Endothelial cell of umbilical vein (primary cell): ENCODE measurements around the gene EXOC6.

ENCODE experiments used
- CTCF ChIP-seq, 2 donors: IDR thresholded peaks; 1 replicate in 1 of 2; 2 replicates in 1 of 2; pipeline ENCODE4 v1.5.1; 2011; ENCODE audit warnings: low read length in 2 of 2, mild to moderate bottlenecking in 2 of 2, moderate library complexity in 2 of 2, control low read depth in 1 of 2, inconsistent platforms in 1 of 2, low read depth in 1 of 2; ENCODE audit not compliant: insufficient read depth in 1 of 2; ENCODE audit errors: extremely low read depth in 1 of 2
- EZH2 ChIP-seq: IDR thresholded peaks from 2 replicates; pipeline ENCODE4 v1.6.1; 2012; ENCODE audit warnings: borderline replicate concordance, low read depth, mild to moderate bottlenecking, moderate library complexity, low read length, inconsistent platforms; ENCODE audit not compliant: severe bottlenecking
- POLR2A ChIP-seq: IDR thresholded peaks from 2 replicates; pipeline ENCODE4 v1.6.1; 2012; ENCODE audit warnings: low read depth, mild to moderate bottlenecking, control low read depth, low read length
- TF ChIP-seq, protein P1 (sequence below): IDR thresholded peaks from 2 replicates; pipeline ENCODE4 v1.6.1; 2011; ENCODE audit not compliant: insufficient read depth, insufficient read length

GRCh38 chr10:93060887-93061593 is 212.7 kb downstream of the EXOC6 start:
- TF ChIP-seq EZH2 (no peak), POLR2A (no peak), CTCF (IDR thresholded peaks at IDR 0.05; ENCODE audit: extremely low read depth in 1 of 2, insufficient read depth in 1 of 2, low read depth in 1 of 2, low read length in 2 of 2) (no peak)
- TF ChIP-seq, protein P1, sequence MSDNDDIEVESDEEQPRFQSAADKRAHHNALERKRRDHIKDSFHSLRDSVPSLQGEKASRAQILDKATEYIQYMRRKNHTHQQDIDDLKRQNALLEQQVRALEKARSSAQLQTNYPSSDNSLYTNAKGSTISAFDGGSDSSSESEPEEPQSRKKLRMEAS: no peak
